ENCODE data around the gene INTS11. TPM values are rescaled to one million over a fixed set of nuclear protein-coding genes. Genes with fewer than 3 reads are reported as not detected.
A peak's percentile ranks its signal among the peaks of the same experiment; 100 is the strongest.

The INTS11 gene
- total RNA-seq, 1 experiment from 2014 or later, result 161 TPM

GRCh38 chr1:1306070-1306660 lies 18.3 kb downstream of the INTS11 start:
- no peaks in the 10 kb centered on the region for H3K9me3 ChIP-seq (ENCODE audit: control insufficient read depth in 1 of 2, insufficient read depth in 1 of 2, low read depth in 1 of 2, low read length in 2 of 2)
- intact Hi-C loops (cut with micrococcal nuclease), result loop anchor here (5.0 kb wide), 1 partner anchor 41 kb away; the partner anchor contains the start of gene DVL1
- no peak for TF ChIP-seq POLR2A (IDR thresholded peaks at IDR 0.05; ENCODE audit: borderline replicate concordance, extremely low read depth, insufficient read depth, insufficient read length)
- TF ChIP-seq CTCF (IDR thresholded peaks at IDR 0.05 in 2 of 3, conservative IDR thresholded peaks at IDR 0.05 in 1 of 3; ENCODE audit: borderline replicate concordance in 1 of 3, insufficient read depth in 1 of 3, low read depth in 2 of 3, low read length in 2 of 3), result peak in 1 of 3 experiments; percentile 34; a peak in 1 of 6 replicates
- peak overlapping the region; percentile 99 for H3K4me2 ChIP-seq (ENCODE audit: low read length)
- BruUV-seq (replicated peaks), result no TSS peak
- ChIA-PET RAD21 (ENCODE audit: low non-redundant PET in 1 of 2, low total read pairs in 2 of 2, uncharacterized antibody in 2 of 2, unreplicated experiment in 2 of 2) (no interaction called here), POLR2A (no interaction called here), CTCF (no interaction called here)
- no peak overlapping the region for H2AFZ ChIP-seq (ENCODE audit: low read depth, low read length, poor library complexity, severe bottlenecking)
- H3K27ac ChIP-seq (ENCODE audit: low read depth, low read length), result peak overlapping the region; percentile 99
- peaks cover 3% of the 10 kb centered on the region; the same call in 1 of the 2 replicates for H4K20me1 ChIP-seq (ENCODE audit: insufficient read depth)
- peaks cover 0 to 4% of the 10 kb centered on the region in 2 experiments; a peak in 3 of 4 replicates for H3K36me3 ChIP-seq (ENCODE audit: control insufficient read depth in 1 of 2, insufficient read depth in 2 of 2, low read length in 2 of 2)
- peak overlapping the region; percentile 60 to 86 for H3K4me3 ChIP-seq (replicated peaks in 1 of 2; ENCODE audit: low read depth in 1 of 2, low read length in 2 of 2)
- DNase-seq (ENCODE audit: low read depth, low spot score), result no peak
- H3K79me2 ChIP-seq (ENCODE audit: insufficient read depth, low read length), result peaks cover 36% of the 10 kb centered on the region
- H3K9ac ChIP-seq (ENCODE audit: low read length), result peak overlapping the region; percentile 79
- no peak for ATAC-seq
- H3K4me1 ChIP-seq (ENCODE audit: control insufficient read depth in 1 of 2, insufficient read depth in 2 of 2, low read length in 2 of 2), result peaks cover 36 to 60% of the 10 kb centered on the region in 2 experiments
- H3K9me2 ChIP-seq (ENCODE audit: insufficient read depth), result no peaks in the 10 kb centered on the region
- H3K27me3 ChIP-seq (ENCODE audit: insufficient read depth, low read length), result no peaks in the 10 kb centered on the region

DNA sequence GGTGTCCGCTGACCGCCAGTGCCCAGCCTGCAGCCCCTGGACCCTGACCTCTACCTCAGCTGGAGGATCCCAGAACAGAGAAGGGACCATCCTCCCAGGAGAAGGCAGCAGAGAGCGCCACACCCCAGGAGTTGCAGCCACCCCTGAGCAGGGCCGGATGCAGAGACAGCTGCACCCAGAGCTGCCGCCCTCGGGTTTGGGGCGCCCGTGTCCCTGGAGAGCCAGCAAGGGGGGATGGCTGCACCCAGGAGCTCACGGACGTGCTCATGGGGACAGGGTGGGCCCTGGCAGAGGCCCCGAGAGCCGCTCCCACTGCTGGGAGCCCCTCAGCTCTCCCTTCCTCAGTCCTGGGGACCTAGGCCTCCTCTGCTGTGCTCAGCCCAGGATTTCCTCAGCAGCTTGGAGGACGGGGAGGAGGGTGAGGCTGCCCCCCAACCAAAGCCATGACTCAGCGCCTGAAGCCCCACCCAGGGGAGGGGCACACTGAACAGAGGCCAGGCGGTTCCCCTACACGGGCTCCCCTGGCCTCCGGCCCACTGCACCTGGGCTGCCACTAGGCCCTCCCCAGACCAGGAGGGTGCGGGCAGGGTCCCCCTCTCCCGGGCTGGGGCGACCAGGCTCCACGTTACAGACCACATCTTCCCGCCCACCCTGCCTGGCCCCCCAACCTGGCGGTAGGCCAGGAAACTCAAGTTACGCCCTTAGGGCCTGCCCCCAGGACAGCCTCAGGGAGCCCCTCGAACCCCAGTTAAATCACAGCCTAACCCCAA lies 19.0 kb downstream of the INTS11 start:
- Histone ChIP-seq H3K9me3 (ENCODE audit: control insufficient read depth in 1 of 2, insufficient read depth in 1 of 2, low read depth in 1 of 2, low read length in 2 of 2) (no peaks in the 10 kb centered on the region), H3K27me3 (ENCODE audit: insufficient read depth, low read length) (no peaks in the 10 kb centered on the region), H3K4me1 (ENCODE audit: control insufficient read depth in 1 of 2, insufficient read depth in 2 of 2, low read length in 2 of 2) (peaks cover 36 to 59% of the 10 kb centered on the region in 2 experiments), H3K36me3 (ENCODE audit: control insufficient read depth in 1 of 2, insufficient read depth in 2 of 2, low read length in 2 of 2) (no peaks in the 10 kb centered on the region; a peak in 1 of 4 replicates), H3K4me3 (replicated peaks in 1 of 2; ENCODE audit: low read depth in 1 of 2, low read length in 2 of 2) (peak overlapping the region; percentile 60 to 86), H4K20me1 (ENCODE audit: insufficient read depth) (peaks cover 3% of the 10 kb centered on the region; the same call in 1 of the 2 replicates), H2AFZ (ENCODE audit: low read depth, low read length, poor library complexity, severe bottlenecking) (no peak overlapping the region), H3K9me2 (ENCODE audit: insufficient read depth) (no peaks in the 10 kb centered on the region), H3K4me2 (ENCODE audit: low read length) (peak overlapping the region; percentile 99), H3K79me2 (ENCODE audit: insufficient read depth, low read length) (peaks cover 29% of the 10 kb centered on the region), H3K9ac (ENCODE audit: low read length) (peak overlapping the region; percentile 79), H3K27ac (ENCODE audit: low read depth, low read length) (peak overlapping the region; percentile 99)
- ChIA-PET POLR2A (interaction anchor here (1.1 to 1.2 kb wide), 2 partner anchors 70 to 231 kb away, joined by 4 to 5 read pairs; partner anchors contain the start of genes AURKAIP1 and RNF223), RAD21 (ENCODE audit: low non-redundant PET in 1 of 2, low total read pairs in 2 of 2, uncharacterized antibody in 2 of 2, unreplicated experiment in 2 of 2) (interaction anchor here in 1 of 2 experiments (1.1 kb wide), 1 partner anchor 14 kb away, joined by 3 read pairs; no protein-coding TSS in a partner anchor), CTCF (interaction anchor here (0.7 to 1.7 kb wide), 4 partner anchors 14 to 199 kb away, joined by 3 to 16 read pairs (median 4); no protein-coding TSS in a partner anchor)
- no peak for DNase-seq (ENCODE audit: low read depth, low spot score)
- intact Hi-C loops (cut with micrococcal nuclease), result loop anchor here (2.0 to 5.0 kb wide), 2 partner anchors 42 to 69 kb away; partner anchors contain the start of genes AURKAIP1 and DVL1
- peak in 1 of 3 experiments; percentile 23; a peak in 2 of 6 replicates for TF ChIP-seq CTCF (IDR thresholded peaks at IDR 0.05 in 2 of 3, conservative IDR thresholded peaks at IDR 0.05 in 1 of 3; ENCODE audit: borderline replicate concordance in 1 of 3, insufficient read depth in 1 of 3, low read depth in 2 of 3, low read length in 2 of 3)
- TF ChIP-seq, protein P1, sequence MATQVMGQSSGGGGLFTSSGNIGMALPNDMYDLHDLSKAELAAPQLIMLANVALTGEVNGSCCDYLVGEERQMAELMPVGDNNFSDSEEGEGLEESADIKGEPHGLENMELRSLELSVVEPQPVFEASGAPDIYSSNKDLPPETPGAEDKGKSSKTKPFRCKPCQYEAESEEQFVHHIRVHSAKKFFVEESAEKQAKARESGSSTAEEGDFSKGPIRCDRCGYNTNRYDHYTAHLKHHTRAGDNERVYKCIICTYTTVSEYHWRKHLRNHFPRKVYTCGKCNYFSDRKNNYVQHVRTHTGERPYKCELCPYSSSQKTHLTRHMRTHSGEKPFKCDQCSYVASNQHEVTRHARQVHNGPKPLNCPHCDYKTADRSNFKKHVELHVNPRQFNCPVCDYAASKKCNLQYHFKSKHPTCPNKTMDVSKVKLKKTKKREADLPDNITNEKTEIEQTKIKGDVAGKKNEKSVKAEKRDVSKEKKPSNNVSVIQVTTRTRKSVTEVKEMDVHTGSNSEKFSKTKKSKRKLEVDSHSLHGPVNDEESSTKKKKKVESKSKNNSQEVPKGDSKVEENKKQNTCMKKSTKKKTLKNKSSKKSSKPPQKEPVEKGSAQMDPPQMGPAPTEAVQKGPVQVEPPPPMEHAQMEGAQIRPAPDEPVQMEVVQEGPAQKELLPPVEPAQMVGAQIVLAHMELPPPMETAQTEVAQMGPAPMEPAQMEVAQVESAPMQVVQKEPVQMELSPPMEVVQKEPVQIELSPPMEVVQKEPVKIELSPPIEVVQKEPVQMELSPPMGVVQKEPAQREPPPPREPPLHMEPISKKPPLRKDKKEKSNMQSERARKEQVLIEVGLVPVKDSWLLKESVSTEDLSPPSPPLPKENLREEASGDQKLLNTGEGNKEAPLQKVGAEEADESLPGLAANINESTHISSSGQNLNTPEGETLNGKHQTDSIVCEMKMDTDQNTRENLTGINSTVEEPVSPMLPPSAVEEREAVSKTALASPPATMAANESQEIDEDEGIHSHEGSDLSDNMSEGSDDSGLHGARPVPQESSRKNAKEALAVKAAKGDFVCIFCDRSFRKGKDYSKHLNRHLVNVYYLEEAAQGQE (IDR thresholded peaks at IDR 0.05; ENCODE audit: low read depth), result no peak
- no peak for TF ChIP-seq SIN3A (IDR thresholded peaks at IDR 0.05; ENCODE audit: low read depth)
- TF ChIP-seq EZH2 (IDR thresholded peaks at IDR 0.05), result no peak
- no TSS peak for BruUV-seq (replicated peaks)
- peak; percentile 30 for ATAC-seq

Data from HCT116 (cell line).